GM12864 (cell line): ENCODE data around the gene KDM4C.

Source experiments
- DNase-seq: peaks from one replicate; pipeline ENCODE4 v3.0.0-alpha.2; 2011; ENCODE audit warnings: low read depth
- H3K4me3 ChIP-seq: 2 replicates; pipeline ENCODE4 v1.5.1; 2011; ENCODE audit warnings: mild to moderate bottlenecking, low read depth, low read length, control low read depth
- CTCF ChIP-seq: IDR thresholded peaks from 2 replicates; pipeline ENCODE4 v1.5.1; 2011; ENCODE audit warnings: low read depth, mild to moderate bottlenecking, moderate library complexity, low read length, control low read depth, inconsistent platforms; ENCODE audit errors: missing control alignments

Gene KDM4C

DNA sequence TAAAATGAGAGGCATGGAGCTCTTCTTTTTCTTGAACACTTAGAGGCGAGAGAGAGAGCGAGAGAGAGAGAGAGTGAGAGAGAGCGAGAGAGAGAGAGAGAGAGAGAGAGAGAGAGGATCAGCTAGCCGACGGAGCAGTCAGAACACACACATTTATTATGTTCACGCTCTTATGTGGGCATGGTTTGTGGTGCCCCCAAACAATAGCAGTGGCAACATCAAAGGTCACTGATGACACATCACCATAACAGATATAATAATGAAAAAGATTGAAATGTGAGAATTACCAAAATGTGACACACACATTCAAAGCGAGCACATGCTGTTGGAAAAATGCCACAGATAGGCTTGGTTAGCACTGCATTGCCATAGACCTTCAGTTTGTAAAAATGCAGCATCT, 116.1 kb downstream of the KDM4C start:
- no peak for TF ChIP-seq CTCF
- no peak overlapping the region for H3K4me3 ChIP-seq
- no peak for DNase-seq

DNA sequence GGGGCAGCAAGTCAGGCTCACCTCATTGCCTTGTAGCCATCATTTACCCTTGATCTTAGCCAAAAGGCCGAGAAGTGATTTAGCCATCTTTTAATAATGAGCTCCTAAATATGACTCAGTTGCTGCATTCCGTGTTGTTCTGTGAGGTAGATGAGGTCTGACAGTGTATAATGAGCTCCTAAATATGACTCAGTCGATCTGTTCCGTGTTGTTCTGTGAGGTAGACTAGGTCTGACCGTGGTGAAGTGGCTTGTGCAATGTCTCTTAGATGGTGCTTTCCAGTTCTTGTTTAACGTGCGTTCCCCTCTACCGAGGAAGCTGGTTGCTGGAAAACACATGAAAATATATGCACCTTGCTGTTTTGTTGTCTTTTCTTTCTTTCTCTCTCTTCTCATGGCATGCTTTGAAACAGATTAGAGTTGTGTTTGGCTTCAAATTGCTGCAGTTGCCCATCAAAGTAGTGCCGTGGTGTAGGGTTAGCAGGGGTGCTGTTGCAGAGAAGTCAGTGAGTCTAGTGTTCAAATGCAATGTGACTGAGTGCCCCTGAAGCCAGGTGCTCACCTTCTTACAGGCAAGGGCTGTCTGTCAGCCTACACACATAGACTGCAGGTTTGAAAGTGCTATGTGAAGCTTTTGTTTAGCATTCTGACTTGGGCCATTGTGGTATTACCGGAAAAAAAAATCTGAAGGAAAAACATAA, 118.6 kb downstream of the KDM4C start:
- H3K4me3 ChIP-seq, result no peak overlapping the region
- no peak for DNase-seq
- TF ChIP-seq CTCF, result no peak

DNA sequence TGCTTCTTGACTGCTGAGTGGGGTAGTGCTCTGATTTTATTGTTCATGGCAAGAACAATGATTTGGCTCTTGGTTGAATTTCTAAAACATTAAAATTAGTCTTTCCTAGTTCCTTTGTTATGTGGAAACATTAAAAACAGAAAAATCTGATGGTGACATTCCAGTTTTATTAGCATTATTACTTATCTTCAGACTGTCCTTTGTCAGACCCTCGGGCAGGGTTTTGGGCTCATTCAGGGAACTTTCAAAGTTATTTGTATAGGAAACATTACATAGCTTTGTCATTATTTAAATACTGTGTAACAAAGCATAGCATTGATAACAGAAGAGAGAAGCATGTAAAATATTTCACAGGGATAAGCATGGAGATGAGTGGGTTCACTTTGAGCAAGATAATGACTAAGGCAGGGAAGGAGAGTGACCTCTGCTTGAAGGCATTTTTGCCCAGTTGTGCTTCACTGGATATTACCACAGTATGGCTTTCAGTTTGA, 119.9 kb downstream of the KDM4C start:
- no peak for DNase-seq
- TF ChIP-seq CTCF, result no peak
- no peak overlapping the region for H3K4me3 ChIP-seq

DNA sequence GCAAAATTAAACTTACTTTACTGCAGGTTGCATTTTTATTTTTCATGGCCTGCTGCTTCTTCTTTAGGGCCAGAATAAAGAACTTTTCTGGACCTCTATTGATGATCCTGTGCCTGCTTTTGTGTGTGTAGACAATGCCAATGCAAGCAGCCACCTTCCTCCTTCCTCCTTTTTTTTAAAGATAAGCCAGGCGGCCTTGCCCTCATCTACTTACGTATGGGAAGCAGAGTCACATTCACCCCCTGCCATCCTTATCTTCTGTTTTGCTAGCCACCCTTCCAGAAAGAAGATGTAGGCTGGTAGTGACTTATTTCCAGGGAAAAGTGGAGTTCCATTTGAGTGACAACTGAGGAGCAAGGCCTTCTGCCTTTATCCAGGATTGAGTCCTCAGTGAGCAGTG, 122.9 kb downstream of the KDM4C start:
- H3K4me3 ChIP-seq, result no peak overlapping the region
- no peak for TF ChIP-seq CTCF

DNA sequence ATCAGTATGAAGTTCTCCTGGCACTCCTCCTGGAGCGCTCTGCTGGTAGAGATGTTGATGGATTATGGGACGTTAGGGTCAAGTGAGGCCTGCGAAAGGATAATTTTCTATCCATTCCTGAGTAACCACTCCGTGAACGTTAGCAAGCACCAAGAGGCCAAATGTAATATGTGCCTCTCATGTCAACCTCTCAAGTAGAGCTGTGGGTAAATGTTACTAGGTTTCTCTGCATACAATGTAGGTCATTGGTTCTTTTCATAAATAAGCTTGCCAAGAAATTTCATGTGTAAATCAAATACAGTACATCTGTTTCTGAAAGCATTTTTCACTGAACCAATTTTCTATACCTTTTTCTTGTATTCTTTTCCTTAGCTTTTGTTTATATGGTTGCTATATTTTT, 126.3 kb downstream of the KDM4C start:
- DNase-seq, result no peak
- no peak for TF ChIP-seq CTCF
- no peak overlapping the region for H3K4me3 ChIP-seq

More for the DNA sequence above, 122.9 kb downstream of the KDM4C start:
- DNase-seq, result no peak

- DNase-seq, result no peak
- no peak for TF ChIP-seq CTCF
Observed at GRCh38 chr9:6884990-6885389, 127.2 kb downstream of the KDM4C start.

GRCh38 chr9:6887051-6887450, 129.3 kb downstream of the KDM4C start:
- H3K4me3 ChIP-seq, result no peak overlapping the region
- TF ChIP-seq CTCF, result no peak
- DNase-seq, result no peak

More at GRCh38 chr9:6884990-6885389, 127.2 kb downstream of the KDM4C start:
- no peak overlapping the region for H3K4me3 ChIP-seq
